ENCODE measurements around the gene LPXN. TPM values are rescaled to one million over a fixed set of nuclear protein-coding genes. Genes with fewer than 3 reads are reported as not detected.

Gene LPXN
- total and polyA plus RNA-seq, 10 of the 15 experiments (the other 5 are each of a cell fraction or from before 2014, with no cell fraction given), result 131 to 349 (median 201) TPM

DNA sequence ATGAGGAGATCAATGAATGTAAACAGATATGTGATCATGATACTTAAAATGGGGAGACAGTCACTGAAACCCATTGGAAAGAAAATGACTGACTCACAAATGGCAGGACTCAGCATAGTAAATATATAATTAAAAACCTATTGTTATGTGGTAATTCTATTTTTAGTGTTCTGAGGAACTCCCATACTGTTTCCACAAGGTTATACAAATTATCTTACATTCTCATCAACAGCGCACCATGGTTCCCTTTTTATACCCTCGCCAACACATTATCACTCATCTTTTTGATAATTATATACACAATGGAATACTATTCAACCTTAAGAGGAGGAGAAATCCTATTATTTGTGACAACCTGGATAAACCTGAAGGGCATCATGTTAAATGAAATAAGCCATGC is 84.8 kb downstream of the LPXN start:
- Histone ChIP-seq H3K4me1 (ENCODE audit: control insufficient read depth, insufficient read depth, low read length) (peaks cover 4% of the 10 kb centered on the region; the same call in 1 of the 2 replicates), H3K27ac (ENCODE audit: control insufficient read depth, insufficient read depth) (no peak overlapping the region), H3K36me3 (ENCODE audit: control insufficient read depth in 2 of 2, insufficient read depth in 2 of 2, low read length in 1 of 2) (0 out of 4 replicates have a peak, but pooled peaks cover 0 to 2% of the 10 kb centered on the region in 2 experiments), H3K79me2 (ENCODE audit: control insufficient read depth, insufficient read depth, low read length) (no peaks in the 10 kb centered on the region), H3K4me3 (no peak overlapping the region), H4K20me1 (ENCODE audit: control insufficient read depth, insufficient read depth) (no peaks in the 10 kb centered on the region), H3K9ac (ENCODE audit: control insufficient read depth, insufficient read depth, low read length) (no peak overlapping the region), H3K9me3 (replicated peaks; ENCODE audit: control insufficient read depth, insufficient read depth, low read length) (no peaks in the 10 kb centered on the region), H2AFZ (ENCODE audit: control insufficient read depth, low read depth, low read length) (no peak overlapping the region), H3K27me3 (replicated peaks in 1 of 2; ENCODE audit: control insufficient read depth in 2 of 2, insufficient read depth in 2 of 2, low read length in 1 of 2) (no peaks in the 10 kb centered on the region), H3K4me2 (ENCODE audit: control insufficient read depth, insufficient read depth) (no peak overlapping the region)
- in situ Hi-C loops (cut with MboI) (no loop called here), intact Hi-C loops (cut with micrococcal nuclease; ENCODE audit: unreplicated experiment) (no loop called here)
- ChIA-PET RAD21 (ENCODE audit: unreplicated experiment) (no interaction called here), POLR2A (no interaction called here), CTCF (interaction anchor here (1.5 kb wide), 1 partner anchor 33 kb away, joined by 5 read pairs; no protein-coding TSS in a partner anchor), SMC1A (ENCODE audit: uncharacterized antibody, unreplicated experiment) (interaction anchor here (1.2 to 1.4 kb wide), 4 partner anchors 8 to 18 kb away, joined by 3 to 5 read pairs (median 4); no protein-coding TSS in a partner anchor)
- ATAC-seq (no peak), FAIRE-seq (no peak), DNase-seq (ENCODE audit: low read depth, low spot score) (no peak)
- WGBS (ENCODE audit: insufficient coverage, insufficient replicate concordance, low lambda C conversion rate, missing lambda C conversion rate), result 75% methylated on average over 2 of the region's 2 CpGs
- no TSS peak for BruUV-seq (replicated peaks)
- TF ChIP-seq MEF2B (IDR thresholded peaks at IDR 0.05; ENCODE audit: partially characterized antibody, poor library complexity, severe bottlenecking) (no peak), SP1 (IDR thresholded peaks at IDR 0.05; ENCODE audit: low read depth, low read length) (no peak), WRNIP1 (IDR thresholded peaks at IDR 0.05; ENCODE audit: borderline replicate concordance, low read depth, low read length) (no peak), RAD51 (IDR thresholded peaks at IDR 0.05) (no peak), TBL1XR1 (IDR thresholded peaks at IDR 0.05; ENCODE audit: low read depth, low read length) (no peak), NBN (IDR thresholded peaks at IDR 0.05) (no peak), BCL11A (IDR thresholded peaks at IDR 0.05; ENCODE audit: low read depth, low read length) (no peak), MXI1 (IDR thresholded peaks at IDR 0.05; ENCODE audit: low read depth, low read length) (no peak), IRF5 (IDR thresholded peaks at IDR 0.05; ENCODE audit: borderline replicate concordance) (no peak), EGR1 (IDR thresholded peaks at IDR 0.05; ENCODE audit: borderline replicate concordance in 1 of 2, low read depth in 2 of 2, low read length in 2 of 2) (no peak), STAT1 (conservative IDR thresholded peaks at IDR 0.05) (no peak), RELA (IDR thresholded peaks at IDR 0.05; ENCODE audit: borderline replicate concordance, partially characterized antibody) (no peak), CTCF (IDR thresholded peaks at IDR 0.05 in 2 of 3, conservative IDR thresholded peaks at IDR 0.05 in 1 of 3; ENCODE audit: control insufficient read depth in 2 of 3, extremely low read depth in 1 of 3, insufficient read depth in 1 of 3, low read depth in 3 of 3, low read length in 3 of 3) (no peak)

All from GM12878 (cell line).